K562 (cell line): ENCODE measurements around the gene SLC2A13. TPM values are rescaled to one million over a fixed set of nuclear protein-coding genes. Genes with fewer than 3 reads are reported as not detected.

Experiments used
- ATAC-seq: fragments of 200-7000 bp; cut with Tn5 transposase; 3 replicates; pipeline ENCODE4 v1.9.1; 2020; ENCODE audit warnings: moderate library complexity
- BruUV-seq: library from RNA; stranded (reverse); fragments of 400-500 nt; replicated peaks from 2 replicates; lab custom pipeline; 2021; lab: Mats Ljungman, UMichigan
- CTCF ChIA-PET: fragments of 300-600 bp; formaldehyde crosslinking; extraction: SDS; loops from one replicate; lab custom pipeline; 2021; ENCODE audit warnings: low intra/inter-chr PET ratio; lab: Yijun Ruan, JAX
- POLR2A ChIA-PET: fragments of 300-600, 350-650 bp; sonication (Branson Sonifier 250); formaldehyde crosslinking; extraction: SDS; loops from one replicate; lab custom pipeline; 2021; ENCODE audit warnings: antibody characterized with exemption, inconsistent platforms; lab: Yijun Ruan, JAX
- DNase-seq, 4 experiments: peaks; one replicate each; pipeline versions ENCODE4 v3.0.0 to v3.0.0-alpha.2; 2011 to 2018; ENCODE audit warnings: low spot score in 3 of 4, mixed read lengths in 3 of 4; ENCODE audit errors: extremely low read depth in 1 of 4
- FAIRE-seq: peaks from 2 replicates; lab custom pipeline; 2011; peaks lifted over from hg19 to GRCh38; lab: Jason Lieb, UNC
- H2AFZ ChIP-seq: 2 replicates; pipeline ENCODE4 v1.6.0; 2011; ENCODE audit warnings: low read depth, low read length, control low read depth, inconsistent platforms
- H3K27ac ChIP-seq: fragments of 200-600 bp; 3 replicates; pipeline ENCODE4 v1.8.0; 2011; ENCODE audit warnings: low read depth, mild to moderate bottlenecking, control low read depth, inconsistent platforms, low read length, moderate library complexity, mixed read lengths; ENCODE audit errors: extremely low read depth
- H3K27me3 ChIP-seq, 2 experiments: fragments of 300-600 bp in 1 of 2; 2 replicates in 1 of 2; 3 replicates in 1 of 2; pipeline versions ENCODE4 v1.6.0 to v1.8.0; 2011; ENCODE audit warnings: inconsistent platforms in 2 of 2, low read length in 2 of 2, mild to moderate bottlenecking in 1 of 2, mixed read lengths in 1 of 2, moderate library complexity in 1 of 2; ENCODE audit not compliant: control insufficient read depth in 2 of 2, insufficient read depth in 2 of 2
- H3K36me3 ChIP-seq: fragments of 300-600 bp; 3 replicates; pipeline ENCODE4 v1.8.0; 2011; ENCODE audit warnings: mild to moderate bottlenecking, low read length, inconsistent platforms; ENCODE audit not compliant: control insufficient read depth, insufficient read depth
- H3K4me1 ChIP-seq, 2 experiments: fragments of 200-600 bp in 1 of 2; replicated peaks in 1 of 2; 2 replicates in 1 of 2; 3 replicates in 1 of 2; pipeline versions ENCODE4 v1.5.1 to v1.8.0; 2011; ENCODE audit warnings: inconsistent platforms in 2 of 2, low read length in 2 of 2, mild to moderate bottlenecking in 1 of 2, mixed read lengths in 1 of 2, moderate library complexity in 1 of 2; ENCODE audit not compliant: control insufficient read depth in 2 of 2, insufficient read depth in 2 of 2
- H3K4me2 ChIP-seq: 2 replicates; pipeline ENCODE4 v1.6.1; 2011; ENCODE audit warnings: low read length, control low read depth, inconsistent platforms, mixed read lengths; ENCODE audit not compliant: insufficient read depth
- H3K4me3 ChIP-seq: fragments of 200-600 bp; sonication (generic), shearing (Covaris generic); 2 replicates; pipeline ENCODE4 v1.5.1; 2016; ENCODE audit warnings: control low read depth, inconsistent platforms
- H3K79me2 ChIP-seq: fragments of 200-600 bp; 3 replicates; pipeline ENCODE4 v1.8.0; 2011; ENCODE audit warnings: low read length, inconsistent platforms; ENCODE audit not compliant: control insufficient read depth, insufficient read depth
- H3K9ac ChIP-seq, 2 experiments: 2 replicates each; pipeline versions ENCODE4 v1.6.0 to v1.6.1; 2011; ENCODE audit warnings: low read depth in 2 of 2, low read length in 2 of 2, control low read depth in 1 of 2, inconsistent platforms in 1 of 2, mild to moderate bottlenecking in 1 of 2, mixed read lengths in 1 of 2; ENCODE audit not compliant: insufficient read depth in 1 of 2
- H3K9me1 ChIP-seq: one replicate; pipeline ENCODE4 v1.6.0; 2011; ENCODE audit warnings: inconsistent platforms, mild to moderate bottlenecking, low read length, moderate library complexity; ENCODE audit not compliant: control insufficient read depth, insufficient read depth
- H3K9me3 ChIP-seq: replicated peaks from 2 replicates; pipeline ENCODE4 v1.5.1; 2011; ENCODE audit warnings: low read depth, low read length, inconsistent platforms; ENCODE audit not compliant: control insufficient read depth, insufficient read depth
- H4K20me1 ChIP-seq: replicated peaks from 2 replicates; pipeline ENCODE4 v1.6.1; 2011; ENCODE audit warnings: low read length, inconsistent platforms, mixed read lengths; ENCODE audit not compliant: control insufficient read depth, insufficient read depth
- ARID3B ChIP-seq: fragments of 250-450 bp; sonication (Bioruptor Pico); IDR thresholded peaks from 2 replicates; pipeline ENCODE4 v1.4.0; 2020; ENCODE audit warnings: borderline replicate concordance
- GABPB1 ChIP-seq: sonication (generic); formaldehyde crosslinking; IDR thresholded peaks from 2 replicates; pipeline ENCODE4 v1.8.0; 2022; ENCODE audit warnings: mild to moderate bottlenecking, missing genetic modification reagents
- HNRNPL ChIP-seq: fragments of 200-400 bp; formaldehyde crosslinking; IDR thresholded peaks from 2 replicates; pipeline ENCODE4 v1.6.1; 2017; ENCODE audit warnings: low read depth, mild to moderate bottlenecking, low read length
- ID3 ChIP-seq, 2 experiments: fragments of 250-450 bp in 1 of 2; fragments of 450-650 bp in 1 of 2; sonication (Bioruptor Pico) in 1 of 2; IDR thresholded peaks; 2 replicates each; pipeline versions ENCODE4 v1.6.1 to v1.8.0; 2016 to 2021; ENCODE audit warnings: mild to moderate bottlenecking in 2 of 2, moderate library complexity in 2 of 2, missing compliant biosample characterization in 1 of 2, missing genetic modification characterization in 1 of 2
- L3MBTL2 ChIP-seq: fragments of 450-650 bp; IDR thresholded peaks from 2 replicates; pipeline ENCODE4 v1.6.1; 2016; ENCODE audit warnings: mild to moderate bottlenecking, moderate library complexity
- MAZ ChIP-seq, 2 experiments: fragments of 450-650 bp in 1 of 2; sonication (generic) in 1 of 2; formaldehyde crosslinking; IDR thresholded peaks in 1 of 2; conservative IDR thresholded peaks in 1 of 2; 2 replicates each; pipeline versions ENCODE4 v1.4.0 to v1.5.0; 2020; ENCODE audit warnings: mild to moderate bottlenecking in 1 of 2, missing genetic modification reagents in 1 of 2
- MEIS2 ChIP-seq: fragments of 450-650 bp; IDR thresholded peaks from 2 replicates; pipeline ENCODE4 v1.6.1; 2014; ENCODE audit warnings: mild to moderate bottlenecking; ENCODE audit not compliant: partially characterized antibody
- NFIC ChIP-seq: fragments of 450-650 bp; IDR thresholded peaks from 2 replicates; pipeline ENCODE4 v1.6.1; 2017; ENCODE audit warnings: mild to moderate bottlenecking, inconsistent platforms
- PHB2 ChIP-seq: fragments of 450-650 bp; IDR thresholded peaks from 2 replicates; pipeline ENCODE4 v1.6.1; 2017; ENCODE audit warnings: low read depth
- RHOXF2B ChIP-seq: fragments of 250-450 bp; sonication (Bioruptor Pico); conservative IDR thresholded peaks from 2 replicates; pipeline ENCODE4 v1.5.1; 2021
- STAT6 ChIP-seq: sonication (generic); formaldehyde crosslinking; IDR thresholded peaks from 2 replicates; pipeline ENCODE4 v1.8.1; 2023; ENCODE audit warnings: mild to moderate bottlenecking, missing genetic modification reagents
- TEAD1 ChIP-seq, 2 experiments: fragments of 450-650 bp in 1 of 2; sonication (generic) in 1 of 2; formaldehyde crosslinking; IDR thresholded peaks; 2 replicates each; pipeline versions ENCODE4 v1.4.0 to v1.8.0; 2020 to 2022; ENCODE audit warnings: mild to moderate bottlenecking in 2 of 2, missing genetic modification reagents in 1 of 2
- ZNF12 ChIP-seq: sonication (generic); formaldehyde crosslinking; IDR thresholded peaks from 2 replicates; pipeline ENCODE4 v1.4.0; 2020; ENCODE audit warnings: mild to moderate bottlenecking, missing genetic modification reagents
- WGBS: fragments of 100-300 bp; shearing (Covaris generic); methylation state at CpG from one replicate; pipeline ENCODE4 v1.1.6; 2016; ENCODE audit warnings: low coverage, mixed read lengths; ENCODE audit not compliant: insufficient coverage; ENCODE audit errors: missing lambda C conversion rate; 5-methylcytosine and 5-hydroxymethylcytosine counted together
- in situ Hi-C: fragments of 300-500 bp; cut with MboI; formaldehyde crosslinking; loops from 4 replicates; pipeline ENCODE4 v1.15.0; 2018; ENCODE audit warnings: inconsistent platforms, mixed read lengths
- intact Hi-C: fragments of 100-400 bp; cut with micrococcal nuclease; formaldehyde crosslinking; loops from 2 replicates; pipeline ENCODE4 v1.14.2; 2022
- polyA plus RNA-seq, 8 experiments: library from polyadenylated mRNA; depleted of rRNA in 4 of 8; stranded (reverse) in 5 of 8; unstranded in 3 of 8; fragments of >200 nt; fragmentation: Nextera tagmentation in 2 of 8; fragmentation: Illumina TruSeq in 1 of 8; extraction: Ambion mirVana in 2 of 8; extraction: Trizol in 1 of 8; gene quantifications; 2 replicates each; pipeline versions ENCODE4 v1.2.1 to v1.2.3, GENCODE V29; 2011 to 2014; ENCODE audit warnings: inconsistent platforms in 1 of 8, missing spikeins in 1 of 8
- total RNA-seq, 7 experiments: library from RNA; depleted of rRNA in 6 of 7; stranded (reverse); fragments of >200 nt in 6 of 7; fragmentation: Illumina TruSeq in 2 of 7; extraction: Trizol in 2 of 7; gene quantifications; 2 replicates each; pipeline versions ENCODE4 v1.2.1 to v1.2.3, GENCODE V29; 2011 to 2021; ENCODE audit warnings: low replicate concordance in 1 of 7
- TF ChIP-seq, protein P1 (sequence below), 2 experiments: IDR thresholded peaks; 2 replicates each; pipeline ENCODE4 v1.6.1; 2011; ENCODE audit warnings: borderline replicate concordance in 1 of 2, control low read depth in 1 of 2, low read depth in 1 of 2, low read length in 1 of 2, mild to moderate bottlenecking in 1 of 2, mixed read lengths in 1 of 2, moderate library complexity in 1 of 2; ENCODE audit not compliant: insufficient read depth in 1 of 2, insufficient read length in 1 of 2, poor library complexity in 1 of 2, severe bottlenecking in 1 of 2; ENCODE audit errors: extremely low read depth in 1 of 2

The SLC2A13 gene
- total and polyA plus RNA-seq, 9 of the 15 experiments (the other 6 are each of a cell fraction or from before 2014, with no cell fraction given) = 1.7 to 12.4 (median 9.0) TPM

DNA sequence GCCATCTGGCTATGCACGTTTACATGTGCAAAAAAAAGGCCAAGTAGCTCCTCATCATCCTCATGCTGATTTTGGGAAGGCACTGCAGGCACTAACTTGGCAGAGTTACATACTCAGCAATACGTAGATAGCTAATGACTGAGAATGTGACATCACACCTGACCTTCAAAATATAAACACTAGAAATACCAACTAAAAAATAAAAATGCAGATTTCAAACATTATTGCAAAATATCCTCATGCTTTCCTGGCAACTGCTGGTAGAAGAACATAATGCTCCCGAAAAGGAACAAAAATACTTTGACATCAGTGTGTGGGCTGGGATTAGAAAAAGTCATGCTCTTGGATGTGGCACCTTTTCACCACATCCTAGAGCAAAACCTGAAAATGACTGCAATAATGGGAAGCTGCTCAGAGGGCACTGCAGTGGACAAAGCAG lies 333.0 kb downstream of the SLC2A13 start (continued):
- no peak for TF ChIP-seq TEAD1 (CRISPR knock-in tag; IDR thresholded peaks at IDR 0.05)
- TF ChIP-seq, protein P1, sequence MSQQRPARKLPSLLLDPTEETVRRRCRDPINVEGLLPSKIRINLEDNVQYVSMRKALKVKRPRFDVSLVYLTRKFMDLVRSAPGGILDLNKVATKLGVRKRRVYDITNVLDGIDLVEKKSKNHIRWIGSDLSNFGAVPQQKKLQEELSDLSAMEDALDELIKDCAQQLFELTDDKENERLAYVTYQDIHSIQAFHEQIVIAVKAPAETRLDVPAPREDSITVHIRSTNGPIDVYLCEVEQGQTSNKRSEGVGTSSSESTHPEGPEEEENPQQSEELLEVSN (IDR thresholded peaks at IDR 0.05; ENCODE audit: borderline replicate concordance in 1 of 2, extremely low read depth in 1 of 2, insufficient read depth in 1 of 2, insufficient read length in 1 of 2, low read depth in 1 of 2, low read length in 1 of 2, poor library complexity in 1 of 2, severe bottlenecking in 1 of 2) = no peak
- TF ChIP-seq HNRNPL = no peak

GRCh38 chr12:39771456-39771855 lies 334.4 kb downstream of the SLC2A13 start:
- Histone ChIP-seq H3K4me3 (no peak overlapping the region), H3K27ac (no peak overlapping the region), H3K4me1 (no peaks in the 10 kb centered on the region), H3K79me2 (no peaks in the 10 kb centered on the region), H3K27me3 (no peaks in the 10 kb centered on the region), H2AFZ (no peak overlapping the region), H3K9ac (no peak overlapping the region), H3K36me3 (no peaks in the 10 kb centered on the region), H3K9me3 (no peaks in the 10 kb centered on the region), H3K9me1 (no peaks in the 10 kb centered on the region), H3K4me2 (no peak overlapping the region), H4K20me1 (no peaks in the 10 kb centered on the region)
- no peak for FAIRE-seq
- intact Hi-C loops = no loop called here
- in situ Hi-C loops = loop anchor here (25.0 kb wide), 1 partner anchor 341 kb away; the partner anchor contains the start of gene SLC2A13
- no peak for DNase-seq
- ATAC-seq = no peak
- ChIA-PET POLR2A (no interaction called here), CTCF (no interaction called here)
- BruUV-seq = no TSS peak
- TF ChIP-seq PHB2 (no peak), STAT6 (CRISPR knock-in tag) (no peak), ZNF12 (CRISPR knock-in tag) (no peak), NFIC (no peak), RHOXF2B (CRISPR knock-in tag) (no peak), GABPB1 (CRISPR knock-in tag) (no peak), ARID3B (CRISPR knock-in tag) (no peak), MEIS2 (no peak), L3MBTL2 (no peak), MAZ (CRISPR knock-in tag; conservative IDR thresholded peaks at IDR 0.05 in 1 of 2, IDR thresholded peaks at IDR 0.05 in 1 of 2) (no peak), ID3 (CRISPR knock-in tag; IDR thresholded peaks at IDR 0.05) (no peak), ID3 (tag; IDR thresholded peaks at IDR 0.05) (no peak)
- 67% methylated on average over 1 of the region's 1 CpG for WGBS
